PFSK-1 (cell line): ENCODE measurements around the gene MYH14.

Experiments used
- FOXP2 ChIP-seq: optimal IDR thresholded peaks from 2 replicates; pipeline ENCODE3; 2011; ENCODE audit warnings: borderline replicate concordance, control low read depth, inconsistent platforms; ENCODE audit not compliant: insufficient read depth; ENCODE audit errors: extremely low read length, extremely low read depth
- POLR2AphosphoS5 ChIP-seq: IDR thresholded peaks from 2 replicates; pipeline ENCODE4 v1.6.1; 2012; ENCODE audit warnings: low read depth, mild to moderate bottlenecking, control low read depth, low read length, moderate library complexity
- REST ChIP-seq, 2 experiments: IDR thresholded peaks; 2 replicates each; pipeline versions ENCODE4 v1.6.1 to v1.8.0; 2011 to 2012; ENCODE audit warnings: low read depth in 2 of 2, low read length in 2 of 2, control low read depth in 1 of 2, inconsistent platforms in 1 of 2, mild to moderate bottlenecking in 1 of 2, moderate library complexity in 1 of 2; ENCODE audit not compliant: insufficient read depth in 1 of 2

DNA sequence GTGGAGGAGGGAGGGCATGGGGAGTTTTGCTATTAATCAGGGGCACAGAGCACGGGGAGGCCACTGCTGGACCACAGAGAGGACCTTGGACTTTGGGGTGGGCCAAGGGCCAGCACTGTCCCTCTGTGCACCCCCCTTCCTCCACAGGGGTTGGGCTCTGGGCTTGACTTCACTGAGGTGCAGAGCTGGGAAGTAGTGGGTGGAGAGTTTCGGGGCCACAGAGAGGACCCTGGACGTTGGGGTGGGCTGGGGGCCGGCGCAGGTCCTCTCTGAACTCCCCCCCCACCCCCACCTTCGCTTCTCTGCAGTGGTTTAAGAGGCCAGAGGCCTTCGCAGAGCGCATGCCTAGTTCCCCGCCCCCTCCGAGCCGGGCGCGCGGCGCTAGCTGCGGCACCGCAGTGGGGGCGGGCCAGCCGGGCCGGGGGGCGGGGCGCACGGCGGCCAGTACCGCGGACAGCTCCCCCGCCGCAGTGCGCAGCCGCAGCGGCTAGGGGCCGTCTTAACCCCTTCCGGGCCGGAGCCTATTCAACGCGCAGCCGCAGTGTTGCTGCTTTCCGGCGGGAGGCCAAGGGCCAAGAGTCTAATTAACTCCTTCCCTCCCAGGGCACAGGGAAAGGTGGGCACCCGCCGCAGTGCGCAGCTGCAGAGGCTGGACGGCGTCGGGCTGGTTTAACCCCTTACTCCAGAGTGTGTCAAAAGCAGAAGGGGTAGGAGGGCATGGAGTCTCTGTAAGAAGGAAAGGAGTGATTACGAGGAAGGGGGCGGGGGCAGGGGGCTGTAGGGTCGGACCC lies 122.1 kb downstream of the MYH14 start:
- TF ChIP-seq REST (IDR thresholded peaks at IDR 0.05; ENCODE audit: insufficient read depth in 1 of 2, low read depth in 2 of 2, low read length in 2 of 2), result peak; percentile 96 to 99
- no peak for TF ChIP-seq POLR2AphosphoS5
- peak; percentile 69 for TF ChIP-seq FOXP2
